Uterus (tissue), 4 donors: ENCODE data around the gene ACVR1B. TPM values are rescaled to one million over a fixed set of nuclear protein-coding genes. Genes with fewer than 3 reads are reported as not detected.
A peak's percentile ranks its signal among the peaks of the same experiment; 100 is the strongest.

Source experiments
- DNase-seq, 2 donors: peaks; one replicate each; pipeline ENCODE4 v3.0.0-alpha.2; 2019 to 2020
- H3K27ac ChIP-seq, 2 donors: fragments of 200-600 bp; sonication (generic); 1 replicate in 1 of 2; 2 replicates in 1 of 2; pipeline ENCODE4 v1.5.1; 2016 to 2018
- H3K27me3 ChIP-seq, 2 donors: fragments of 200-600 bp; sonication (generic); one replicate each; pipeline ENCODE4 v1.5.1; 2018 to 2019; ENCODE audit warnings: control low read depth in 1 of 2
- H3K36me3 ChIP-seq, 2 donors: fragments of 200-600 bp; sonication (generic); one replicate each; pipeline ENCODE4 v1.5.1; 2019; ENCODE audit warnings: control low read depth in 1 of 2
- H3K4me1 ChIP-seq, 2 donors: fragments of 200-600 bp; sonication (generic); one replicate each; pipeline ENCODE4 v1.5.1; 2018 to 2019; ENCODE audit warnings: control low read depth in 1 of 2
- H3K4me3 ChIP-seq, 2 donors: fragments of 200-600 bp; sonication (generic); 1 replicate in 1 of 2; 2 replicates in 1 of 2; pipeline ENCODE4 v1.5.1; 2018 to 2019; ENCODE audit warnings: mild to moderate bottlenecking in 1 of 2
- H3K9me3 ChIP-seq, 2 donors: fragments of 200-600 bp; sonication (generic); one replicate each; pipeline ENCODE4 v1.5.1; 2019; ENCODE audit warnings: control low read depth in 1 of 2
- CTCF ChIP-seq, 4 experiments: fragments of 200-600 bp in 2 of 4; fragments of 450-650 bp in 2 of 4; sonication (generic) in 2 of 4; IDR thresholded peaks; one replicate each; pipeline ENCODE4 v1.5.1; 2016 to 2019; ENCODE audit warnings: antibody characterized with exemption in 4 of 4, mild to moderate bottlenecking in 2 of 4, moderate library complexity in 1 of 4
- POLR2A ChIP-seq, 2 donors: fragments of 450-650 bp; IDR thresholded peaks; one replicate each; pipeline ENCODE4 v1.6.1; 2016; ENCODE audit warnings: antibody characterized with exemption in 2 of 2, mild to moderate bottlenecking in 1 of 2, moderate library complexity in 1 of 2
- intact Hi-C: fragments of 100-400 bp; cut with DNase I; formaldehyde crosslinking; loops from one replicate; pipeline ENCODE4 v1.15.1; 2023; ENCODE audit warnings: low total_unique reads
- total RNA-seq, 4 donors: library from RNA; depleted of rRNA in 3 of 4; stranded (reverse); fragments of >200 nt in 3 of 4; gene quantifications; one replicate each; pipeline versions ENCODE4 v1.1.0 to v1.2.4, GENCODE V29; 2014 to 2023
- donor health status: DM: yes; HTN: yes; CAD: no.

ACVR1B gene
- total RNA-seq, 4 donors from 2014 or later: 2.6 to 31.6 (median 14.4) TPM

- Histone ChIP-seq H3K4me1 (peaks cover 0 to 6% of the 10 kb centered on the region in 2 donors), H3K27me3 (no peaks in the 10 kb centered on the region), H3K36me3 (no peaks in the 10 kb centered on the region), H3K27ac (peak within 1 kb of the TSS; percentile 94 to 95), H3K4me3 (peak within 1 kb of the TSS; percentile 72 to 89), H3K9me3 (no peaks in the 10 kb centered on the region)
- intact Hi-C loops: no loop called here
- peak; percentile 75 to 85 for DNase-seq
- TF ChIP-seq CTCF (IDR thresholded peaks at IDR 0.05) (peak in 1 of 4 experiments; percentile 5), POLR2A (IDR thresholded peaks at IDR 0.05) (peak; percentile 79 to 97)
These were observed 55.2 kb downstream of the ACVR1B start, which contains the start of gene TAMALIN for GRCh38 chr12:52006726-52007157. Gene TAMALIN, plus strand, starts transcription at chr12:52006946. Its CDS starts 74 bp downstream, at chr12:52007020.

GRCh38 chr12:52007158-52007921, 55.8 kb downstream of the ACVR1B start:
- H3K27me3 ChIP-seq: no peaks in the 10 kb centered on the region
- H3K4me1 ChIP-seq: peaks cover 0 to 6% of the 10 kb centered on the region in 2 donors
- intact Hi-C loops: no loop called here
- no peaks in the 10 kb centered on the region for H3K36me3 ChIP-seq
- H3K27ac ChIP-seq: peak overlapping the region; percentile 94 to 95
- H3K4me3 ChIP-seq: peak overlapping the region; percentile 72 to 89
- TF ChIP-seq POLR2A (IDR thresholded peaks at IDR 0.05) (peak in 1 of 2 donors; percentile 5), CTCF (IDR thresholded peaks at IDR 0.05) (no peak)
- DNase-seq: peak; percentile 65 to 67
- H3K9me3 ChIP-seq: no peaks in the 10 kb centered on the region

GRCh38 chr12:52007982-52008510, 56.5 kb downstream of the ACVR1B start:
- no peak for DNase-seq
- Histone ChIP-seq H3K4me3 (peak overlapping the region; percentile 72 to 89), H3K27ac (peak overlapping the region; percentile 94 to 95), H3K36me3 (no peaks in the 10 kb centered on the region), H3K27me3 (no peaks in the 10 kb centered on the region), H3K9me3 (no peaks in the 10 kb centered on the region), H3K4me1 (peaks cover 0 to 6% of the 10 kb centered on the region in 2 donors)
- no peak for TF ChIP-seq POLR2A (IDR thresholded peaks at IDR 0.05)
- TF ChIP-seq CTCF (IDR thresholded peaks at IDR 0.05): no peak
- intact Hi-C loops: no loop called here

- Histone ChIP-seq H3K4me1 (peaks cover 0 to 6% of the 10 kb centered on the region in 2 donors), H3K36me3 (no peaks in the 10 kb centered on the region), H3K27me3 (no peaks in the 10 kb centered on the region), H3K27ac (peak overlapping the region; percentile 94 to 95), H3K4me3 (peak overlapping the region in 1 of 2 donors; percentile 72), H3K9me3 (no peaks in the 10 kb centered on the region)
- intact Hi-C loops: no loop called here
- TF ChIP-seq CTCF (IDR thresholded peaks at IDR 0.05) (no peak), POLR2A (IDR thresholded peaks at IDR 0.05) (no peak)
- peak in 1 of 2 donors; percentile 28 for DNase-seq
These were observed 57.7 kb downstream of the ACVR1B start for GRCh38 chr12:52009081-52009751.
